Measurements from ENCODE around the gene ERCC6L2.

The ERCC6L2 gene

DNA sequence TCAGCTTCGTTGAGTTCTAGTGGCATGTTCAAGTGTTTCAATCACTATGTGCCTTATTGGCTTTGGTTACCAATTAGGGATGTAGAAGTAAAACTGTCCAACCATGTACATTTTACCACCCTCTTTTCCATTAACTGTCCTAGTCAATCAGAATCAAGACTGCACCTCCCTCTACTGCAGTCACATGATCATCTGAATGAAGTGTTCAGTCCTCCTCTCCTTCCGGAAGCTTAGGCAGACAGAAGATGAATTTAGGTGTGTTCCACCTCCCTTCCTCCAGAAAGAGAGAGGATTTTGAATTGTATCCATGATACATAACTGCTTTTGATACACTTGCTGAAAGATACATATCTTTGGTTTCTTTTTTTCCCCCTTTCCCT is 133.7 kb downstream of the ERCC6L2 start:
- Histone ChIP-seq H3K9me2 (ENCODE audit: low read depth, low read length) (no peaks in the 10 kb centered on the region), H3K36me3 (ENCODE audit: insufficient read depth, low read length) (peaks cover 4% of the 10 kb centered on the region), H2AFZ (ENCODE audit: low read length) (no peak overlapping the region), H3K4me1 (ENCODE audit: insufficient read depth, low read length, severe bottlenecking) (peaks cover 4% of the 10 kb centered on the region), H3K9me3 (ENCODE audit: low read length) (no peaks in the 10 kb centered on the region), H3F3A (ENCODE audit: insufficient read depth, low read length) (no peaks in the 10 kb centered on the region), H3K4me3 (ENCODE audit: low read depth, low read length, poor library complexity, severe bottlenecking) (no peak overlapping the region), H3K27me3 (ENCODE audit: insufficient read depth, low read length) (no peaks in the 10 kb centered on the region), H3K4me2 (ENCODE audit: low read length) (no peak overlapping the region), H3K9ac (ENCODE audit: low read length) (no peak overlapping the region), H3K27ac (ENCODE audit: low read depth, low read length, poor library complexity, severe bottlenecking) (no peak overlapping the region), H4K20me1 (ENCODE audit: insufficient read depth, low read length) (no peaks in the 10 kb centered on the region), H3K79me2 (ENCODE audit: insufficient read depth, low read length) (no peaks in the 10 kb centered on the region)
- TF ChIP-seq EZH2 (IDR thresholded peaks at IDR 0.05; ENCODE audit: borderline replicate concordance, low read length), result no peak
- TF ChIP-seq, protein P1, sequence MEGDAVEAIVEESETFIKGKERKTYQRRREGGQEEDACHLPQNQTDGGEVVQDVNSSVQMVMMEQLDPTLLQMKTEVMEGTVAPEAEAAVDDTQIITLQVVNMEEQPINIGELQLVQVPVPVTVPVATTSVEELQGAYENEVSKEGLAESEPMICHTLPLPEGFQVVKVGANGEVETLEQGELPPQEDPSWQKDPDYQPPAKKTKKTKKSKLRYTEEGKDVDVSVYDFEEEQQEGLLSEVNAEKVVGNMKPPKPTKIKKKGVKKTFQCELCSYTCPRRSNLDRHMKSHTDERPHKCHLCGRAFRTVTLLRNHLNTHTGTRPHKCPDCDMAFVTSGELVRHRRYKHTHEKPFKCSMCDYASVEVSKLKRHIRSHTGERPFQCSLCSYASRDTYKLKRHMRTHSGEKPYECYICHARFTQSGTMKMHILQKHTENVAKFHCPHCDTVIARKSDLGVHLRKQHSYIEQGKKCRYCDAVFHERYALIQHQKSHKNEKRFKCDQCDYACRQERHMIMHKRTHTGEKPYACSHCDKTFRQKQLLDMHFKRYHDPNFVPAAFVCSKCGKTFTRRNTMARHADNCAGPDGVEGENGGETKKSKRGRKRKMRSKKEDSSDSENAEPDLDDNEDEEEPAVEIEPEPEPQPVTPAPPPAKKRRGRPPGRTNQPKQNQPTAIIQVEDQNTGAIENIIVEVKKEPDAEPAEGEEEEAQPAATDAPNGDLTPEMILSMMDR (IDR thresholded peaks at IDR 0.05; ENCODE audit: low read length), result no peak

DNA sequence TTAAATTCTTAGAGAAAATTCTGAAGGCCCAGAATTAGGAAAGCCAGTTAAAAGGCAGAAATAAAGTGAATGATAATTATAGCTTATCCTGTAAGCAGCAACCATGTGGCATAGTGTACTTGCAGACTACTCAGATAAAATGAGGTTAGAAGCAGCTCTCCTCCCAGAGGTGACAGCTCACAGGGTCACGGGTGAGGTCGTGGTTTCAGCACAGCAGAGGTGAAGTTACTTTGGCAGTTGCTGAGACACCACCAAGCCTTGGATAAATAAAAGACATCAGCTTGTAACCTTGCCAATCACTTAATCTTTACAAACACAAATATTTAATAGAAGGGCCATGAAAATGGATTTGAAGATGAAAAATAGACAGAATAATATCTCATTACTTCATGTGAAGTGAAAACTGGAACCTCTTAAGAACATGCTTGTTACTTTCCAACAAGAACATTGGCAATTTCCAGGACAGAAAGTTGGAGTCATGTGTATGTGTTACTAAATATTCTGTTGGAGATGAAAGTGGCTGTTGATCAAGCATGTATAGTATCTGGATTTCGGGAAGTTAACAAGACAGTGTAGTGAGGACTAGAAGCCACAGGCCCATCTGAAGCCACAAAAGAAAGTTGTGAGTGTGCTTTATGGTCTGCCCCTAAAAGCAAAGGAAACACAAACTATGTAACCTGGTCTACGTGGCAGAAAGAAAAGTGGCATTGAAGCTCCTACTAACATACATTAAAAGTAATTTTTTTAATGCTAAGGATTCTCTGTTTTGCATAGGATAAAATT is 134.4 kb downstream of the ERCC6L2 start:
- Histone ChIP-seq H3K9ac (ENCODE audit: low read length) (no peak overlapping the region), H3K27ac (ENCODE audit: low read depth, low read length, poor library complexity, severe bottlenecking) (no peak overlapping the region), H2AFZ (ENCODE audit: low read length) (no peak overlapping the region), H3F3A (ENCODE audit: insufficient read depth, low read length) (no peaks in the 10 kb centered on the region), H3K9me3 (ENCODE audit: low read length) (no peaks in the 10 kb centered on the region), H3K36me3 (ENCODE audit: insufficient read depth, low read length) (no peaks in the 10 kb centered on the region; the same call in 1 of the 2 replicates), H3K4me3 (ENCODE audit: low read depth, low read length, poor library complexity, severe bottlenecking) (no peak overlapping the region), H3K4me2 (ENCODE audit: low read length) (no peak overlapping the region), H4K20me1 (ENCODE audit: insufficient read depth, low read length) (no peaks in the 10 kb centered on the region), H3K27me3 (ENCODE audit: insufficient read depth, low read length) (no peaks in the 10 kb centered on the region), H3K79me2 (ENCODE audit: insufficient read depth, low read length) (no peaks in the 10 kb centered on the region), H3K4me1 (ENCODE audit: insufficient read depth, low read length, severe bottlenecking) (peaks cover 7% of the 10 kb centered on the region), H3K9me2 (ENCODE audit: low read depth, low read length) (no peaks in the 10 kb centered on the region)
- no peak for TF ChIP-seq EZH2 (IDR thresholded peaks at IDR 0.05; ENCODE audit: borderline replicate concordance, low read length)
- TF ChIP-seq, protein P1 (IDR thresholded peaks at IDR 0.05; ENCODE audit: low read length), result no peak

DNA sequence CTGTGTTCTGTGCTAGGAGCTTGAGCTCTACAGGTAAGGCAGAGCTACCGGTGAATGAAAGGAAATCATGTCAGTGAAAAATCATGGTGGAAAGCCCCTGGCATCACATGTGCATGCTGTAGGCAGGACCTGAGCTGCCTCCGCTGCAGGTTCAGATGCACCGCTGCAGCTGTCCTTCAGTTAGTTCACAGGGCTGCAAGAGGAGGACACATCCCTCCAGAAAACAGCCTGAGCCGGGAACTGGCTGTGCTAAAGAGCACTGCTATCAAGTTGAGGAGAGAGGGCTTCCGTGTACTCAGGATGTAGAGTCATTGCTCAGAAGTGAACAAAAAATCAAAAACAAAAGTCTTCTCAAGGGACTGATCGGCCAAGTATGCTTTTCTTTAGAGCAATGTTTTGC is 138.6 kb downstream of the ERCC6L2 start:
- H3K36me3 ChIP-seq (ENCODE audit: insufficient read depth, low read length), result no peaks in the 10 kb centered on the region
- no peaks in the 10 kb centered on the region for H3K9me2 ChIP-seq (ENCODE audit: low read depth, low read length)
- no peaks in the 10 kb centered on the region for H3K9me3 ChIP-seq (ENCODE audit: low read length)
- no peak overlapping the region for H3K4me2 ChIP-seq (ENCODE audit: low read length)
- TF ChIP-seq EZH2 (IDR thresholded peaks at IDR 0.05; ENCODE audit: borderline replicate concordance, low read length), result no peak
- TF ChIP-seq, protein P1 (IDR thresholded peaks at IDR 0.05; ENCODE audit: low read length), result no peak
- no peak overlapping the region for H3K9ac ChIP-seq (ENCODE audit: low read length)
- H3K4me1 ChIP-seq (ENCODE audit: insufficient read depth, low read length, severe bottlenecking), result peaks cover 19% of the 10 kb centered on the region
- no peaks in the 10 kb centered on the region for H4K20me1 ChIP-seq (ENCODE audit: insufficient read depth, low read length)
- no peaks in the 10 kb centered on the region for H3K79me2 ChIP-seq (ENCODE audit: insufficient read depth, low read length)
- H3K27me3 ChIP-seq (ENCODE audit: insufficient read depth, low read length), result no peaks in the 10 kb centered on the region
- H2AFZ ChIP-seq (ENCODE audit: low read length), result no peak overlapping the region
- no peak overlapping the region for H3K4me3 ChIP-seq (ENCODE audit: low read depth, low read length, poor library complexity, severe bottlenecking)
- no peak overlapping the region for H3K27ac ChIP-seq (ENCODE audit: low read depth, low read length, poor library complexity, severe bottlenecking)
- no peaks in the 10 kb centered on the region for H3F3A ChIP-seq (ENCODE audit: insufficient read depth, low read length)

Data from OCI-LY1 (cell line).